Measurements from ENCODE around the gene OSBPL1A.
"Not testable (repeated sequence)": the region's sequence is repeated elsewhere in the genome, so short reads cannot be mapped to it uniquely, and the experiment has no call there.

OSBPL1A gene

GRCh38 chr18:24388957-24389356 is 8.7 kb downstream of the OSBPL1A start:
- POLR2A ChIA-PET, result no interaction called here

GRCh38 chr18:24386681-24387080 is 10.9 kb downstream of the OSBPL1A start:
- Histone ChIP-seq H3K27ac (ENCODE audit: insufficient read depth in 1 of 2, low read depth in 1 of 2, low read length in 2 of 2, poor library complexity in 1 of 2, severe bottlenecking in 2 of 2) (no peak overlapping the region), H3K36me3 (ENCODE audit: control insufficient read depth in 4 of 4, insufficient read depth in 4 of 4, low read length in 3 of 4) (peaks cover 0 to 5% (median under 1%) of the 10 kb centered on the region in 4 experiments), H3K4me3 (ENCODE audit: control insufficient read depth in 1 of 7, extremely low read depth in 1 of 7, insufficient read depth in 4 of 7, low read depth in 2 of 7, low read length in 6 of 7) (no peak overlapping the region), H3K4me1 (ENCODE audit: control extremely low read depth in 1 of 4, control insufficient read depth in 4 of 4, insufficient read depth in 4 of 4, low read length in 3 of 4) (peaks cover 0 to 2% (median 0%) of the 10 kb centered on the region in 4 experiments), H3K27me3 (replicated peaks in 2 of 5; ENCODE audit: control insufficient read depth in 4 of 5, insufficient read depth in 5 of 5, low read length in 4 of 5) (no peaks in the 10 kb centered on the region), H3K9me3 (ENCODE audit: control extremely low read depth in 1 of 5, control insufficient read depth in 4 of 5, insufficient read depth in 2 of 5, low read depth in 1 of 5, low read length in 4 of 5) (no peaks in the 10 kb centered on the region)
- CTCF ChIA-PET, result no interaction called here
- no peak for DNase-seq
- 100% methylated on average over 2 of the region's 6 CpGs for WGBS (ENCODE audit: insufficient coverage)
- POLR2A ChIA-PET, result no interaction called here

More at GRCh38 chr18:24388957-24389356, 8.7 kb downstream of the OSBPL1A start:
- H3K27me3 ChIP-seq (replicated peaks in 2 of 5; ENCODE audit: control insufficient read depth in 4 of 5, insufficient read depth in 5 of 5, low read length in 4 of 5), result no peaks in the 10 kb centered on the region
- WGBS (ENCODE audit: insufficient coverage), result 97% methylated on average over 3 of the region's 3 CpGs
- no peaks in the 10 kb centered on the region for H3K9me3 ChIP-seq (ENCODE audit: control extremely low read depth in 1 of 5, control insufficient read depth in 4 of 5, insufficient read depth in 2 of 5, low read depth in 1 of 5, low read length in 4 of 5)
- H3K36me3 ChIP-seq (ENCODE audit: control insufficient read depth in 4 of 4, insufficient read depth in 4 of 4, low read length in 3 of 4), result peaks cover 0 to 6% (median 0%) of the 10 kb centered on the region in 4 experiments
- H3K27ac ChIP-seq (ENCODE audit: insufficient read depth in 1 of 2, low read depth in 1 of 2, low read length in 2 of 2, poor library complexity in 1 of 2, severe bottlenecking in 2 of 2), result no peak overlapping the region
- CTCF ChIA-PET, result interaction anchor here (0.6 kb wide), 1 partner anchor 16 kb away, joined by 3 read pairs; no protein-coding TSS in a partner anchor
- no peak for DNase-seq
- H3K4me1 ChIP-seq (ENCODE audit: control extremely low read depth in 1 of 4, control insufficient read depth in 4 of 4, insufficient read depth in 4 of 4, low read length in 3 of 4), result peaks cover 0 to 2% (median 0%) of the 10 kb centered on the region in 4 experiments
- no peak overlapping the region for H3K4me3 ChIP-seq (ENCODE audit: control insufficient read depth in 1 of 7, extremely low read depth in 1 of 7, insufficient read depth in 4 of 7, low read depth in 2 of 7, low read length in 6 of 7)

- Histone ChIP-seq H3K36me3 (ENCODE audit: control insufficient read depth in 4 of 4, insufficient read depth in 4 of 4, low read length in 3 of 4) (peaks cover 2 to 13% (median 7%) of the 10 kb centered on the region in 4 experiments), H3K9me3 (ENCODE audit: control extremely low read depth in 1 of 5, control insufficient read depth in 4 of 5, insufficient read depth in 2 of 5, low read depth in 1 of 5, low read length in 4 of 5) (no peaks in the 10 kb centered on the region), H3K4me1 (ENCODE audit: control extremely low read depth in 1 of 4, control insufficient read depth in 4 of 4, insufficient read depth in 4 of 4, low read length in 3 of 4) (peaks cover 0 to 6% (median 2%) of the 10 kb centered on the region in 4 experiments), H3K27ac (ENCODE audit: insufficient read depth in 1 of 2, low read depth in 1 of 2, low read length in 2 of 2, poor library complexity in 1 of 2, severe bottlenecking in 2 of 2) (no peak overlapping the region), H3K4me3 (ENCODE audit: control insufficient read depth in 1 of 7, extremely low read depth in 1 of 7, insufficient read depth in 4 of 7, low read depth in 2 of 7, low read length in 6 of 7) (no peak overlapping the region), H3K27me3 (replicated peaks in 2 of 5; ENCODE audit: control insufficient read depth in 4 of 5, insufficient read depth in 5 of 5, low read length in 4 of 5) (no peaks in the 10 kb centered on the region)
- ChIA-PET POLR2A (no interaction called here), CTCF (interaction anchor here (1.1 to 1.6 kb wide), 3 partner anchors 10 to 63 kb away, joined by 3 to 4 read pairs (median 4); no protein-coding TSS in a partner anchor)
- no peak for DNase-seq
- WGBS (ENCODE audit: insufficient coverage), result 100% methylated on average over 1 of the region's 1 CpG
Measured at GRCh38 chr18:24381126-24381525, 16.5 kb downstream of the OSBPL1A start.

- Histone ChIP-seq H3K27ac (ENCODE audit: insufficient read depth in 1 of 2, low read depth in 1 of 2, low read length in 2 of 2, poor library complexity in 1 of 2, severe bottlenecking in 2 of 2) (no peak overlapping the region), H3K9me3 (ENCODE audit: control extremely low read depth in 1 of 5, control insufficient read depth in 4 of 5, insufficient read depth in 2 of 5, low read depth in 1 of 5, low read length in 4 of 5) (no peaks in the 10 kb centered on the region), H3K4me1 (ENCODE audit: control extremely low read depth in 1 of 4, control insufficient read depth in 4 of 4, insufficient read depth in 4 of 4, low read length in 3 of 4) (peaks cover 0 to 6% (median 2%) of the 10 kb centered on the region in 4 experiments), H3K4me3 (ENCODE audit: control insufficient read depth in 1 of 7, extremely low read depth in 1 of 7, insufficient read depth in 4 of 7, low read depth in 2 of 7, low read length in 6 of 7) (no peak overlapping the region), H3K27me3 (replicated peaks in 2 of 5; ENCODE audit: control insufficient read depth in 4 of 5, insufficient read depth in 5 of 5, low read length in 4 of 5) (no peaks in the 10 kb centered on the region), H3K36me3 (ENCODE audit: control insufficient read depth in 4 of 4, insufficient read depth in 4 of 4, low read length in 3 of 4) (peaks cover 2 to 20% (median 10%) of the 10 kb centered on the region in 4 experiments)
- 97% methylated on average over 6 of the region's 6 CpGs for WGBS (ENCODE audit: insufficient coverage)
- ChIA-PET POLR2A (no interaction called here), CTCF (interaction anchor here (1.0 to 1.6 kb wide), 5 partner anchors 9 to 64 kb away, joined by 3 to 4 read pairs (median 4); no protein-coding TSS in a partner anchor)
- DNase-seq, result no peak
Measured at GRCh38 chr18:24380163-24380747, 17.4 kb downstream of the OSBPL1A start.

GRCh38 chr18:24378598-24378997 is 19.0 kb downstream of the OSBPL1A start:
- ChIA-PET CTCF (interaction anchor here (0.9 kb wide), 2 partner anchors 54 to 112 kb away, joined by 3 read pairs; no protein-coding TSS in a partner anchor), POLR2A (interaction anchor here (0.6 kb wide), 1 partner anchor 1181 kb away, joined by 4 read pairs; no protein-coding TSS in a partner anchor)
- H3K36me3 ChIP-seq (ENCODE audit: control insufficient read depth in 4 of 4, insufficient read depth in 4 of 4, low read length in 3 of 4), result peaks cover 10 to 30% (median 19%) of the 10 kb centered on the region in 4 experiments
- no peak overlapping the region for H3K27ac ChIP-seq (ENCODE audit: insufficient read depth in 1 of 2, low read depth in 1 of 2, low read length in 2 of 2, poor library complexity in 1 of 2, severe bottlenecking in 2 of 2)
- no peaks in the 10 kb centered on the region for H3K9me3 ChIP-seq (ENCODE audit: control extremely low read depth in 1 of 5, control insufficient read depth in 4 of 5, insufficient read depth in 2 of 5, low read depth in 1 of 5, low read length in 4 of 5)
- peaks cover 0 to 9% (median 2%) of the 10 kb centered on the region in 4 experiments for H3K4me1 ChIP-seq (ENCODE audit: control extremely low read depth in 1 of 4, control insufficient read depth in 4 of 4, insufficient read depth in 4 of 4, low read length in 3 of 4)
- no peaks in the 10 kb centered on the region for H3K27me3 ChIP-seq (replicated peaks in 2 of 5; ENCODE audit: control insufficient read depth in 4 of 5, insufficient read depth in 5 of 5, low read length in 4 of 5)
- WGBS (ENCODE audit: insufficient coverage), result no CpG with 5 or more reads among the region's 1 CpG
- DNase-seq, result no peak
- H3K4me3 ChIP-seq (ENCODE audit: control insufficient read depth in 1 of 7, extremely low read depth in 1 of 7, insufficient read depth in 4 of 7, low read depth in 2 of 7, low read length in 6 of 7), result no peak overlapping the region

- POLR2A ChIA-PET; DNase-seq; H3K4me3 ChIP-seq (ENCODE audit: control insufficient read depth in 1 of 7, extremely low read depth in 1 of 7, insufficient read depth in 4 of 7, low read depth in 2 of 7, low read length in 6 of 7); H3K27me3 ChIP-seq (replicated peaks in 2 of 5; ENCODE audit: control insufficient read depth in 4 of 5, insufficient read depth in 5 of 5, low read length in 4 of 5); H3K4me1 ChIP-seq (ENCODE audit: control extremely low read depth in 1 of 4, control insufficient read depth in 4 of 4, insufficient read depth in 4 of 4, low read length in 3 of 4); H3K9me3 ChIP-seq (ENCODE audit: control extremely low read depth in 1 of 5, control insufficient read depth in 4 of 5, insufficient read depth in 2 of 5, low read depth in 1 of 5, low read length in 4 of 5); H3K27ac ChIP-seq (ENCODE audit: insufficient read depth in 1 of 2, low read depth in 1 of 2, low read length in 2 of 2, poor library complexity in 1 of 2, severe bottlenecking in 2 of 2); CTCF ChIA-PET: not testable (repeated sequence)
- 95% methylated on average over 23 of the region's 23 CpGs for WGBS (ENCODE audit: insufficient coverage)
- H3K36me3 ChIP-seq (ENCODE audit: control insufficient read depth in 4 of 4, insufficient read depth in 4 of 4, low read length in 3 of 4), result peaks cover 13 to 41% (median 24%) of the 10 kb centered on the region in 4 experiments
Measured at GRCh38 chr18:24376531-24376930, 21.1 kb downstream of the OSBPL1A start.

- Histone ChIP-seq H3K27ac (ENCODE audit: insufficient read depth in 1 of 2, low read depth in 1 of 2, low read length in 2 of 2, poor library complexity in 1 of 2, severe bottlenecking in 2 of 2) (no peak overlapping the region), H3K4me1 (ENCODE audit: control extremely low read depth in 1 of 4, control insufficient read depth in 4 of 4, insufficient read depth in 4 of 4, low read length in 3 of 4) (peaks cover 1 to 18% (median 13%) of the 10 kb centered on the region in 4 experiments), H3K27me3 (replicated peaks in 2 of 5; ENCODE audit: control insufficient read depth in 4 of 5, insufficient read depth in 5 of 5, low read length in 4 of 5) (no peaks in the 10 kb centered on the region), H3K4me3 (ENCODE audit: control insufficient read depth in 1 of 7, extremely low read depth in 1 of 7, insufficient read depth in 4 of 7, low read depth in 2 of 7, low read length in 6 of 7) (no peak overlapping the region), H3K36me3 (ENCODE audit: control insufficient read depth in 4 of 4, insufficient read depth in 4 of 4, low read length in 3 of 4) (peaks cover 10 to 48% (median 27%) of the 10 kb centered on the region in 4 experiments), H3K9me3 (ENCODE audit: control extremely low read depth in 1 of 5, control insufficient read depth in 4 of 5, insufficient read depth in 2 of 5, low read depth in 1 of 5, low read length in 4 of 5) (no peaks in the 10 kb centered on the region)
- no peak for DNase-seq
- ChIA-PET POLR2A (no interaction called here), CTCF (interaction anchor here (1.8 to 1.9 kb wide), 2 partner anchors 13 to 15 kb away, joined by 7 to 9 read pairs; no protein-coding TSS in a partner anchor)
- WGBS (ENCODE audit: insufficient coverage), result no CpG with 5 or more reads among the region's 1 CpG
Measured at GRCh38 chr18:24373328-24373727, 24.3 kb downstream of the OSBPL1A start.
